Measurements from ENCODE around the gene CACNB4. TPM values are rescaled to one million over a fixed set of nuclear protein-coding genes. Genes with fewer than 3 reads are reported as not detected.
A peak's percentile ranks its signal among the peaks of the same experiment; 100 is the strongest.

CACNB4 gene
- total and polyA plus RNA-seq, 9 of the 15 experiments (the other 6 are each of a cell fraction or from before 2014, with no cell fraction given) = 0.01 to 0.20 (median 0.04) TPM; not detected in 1

DNA sequence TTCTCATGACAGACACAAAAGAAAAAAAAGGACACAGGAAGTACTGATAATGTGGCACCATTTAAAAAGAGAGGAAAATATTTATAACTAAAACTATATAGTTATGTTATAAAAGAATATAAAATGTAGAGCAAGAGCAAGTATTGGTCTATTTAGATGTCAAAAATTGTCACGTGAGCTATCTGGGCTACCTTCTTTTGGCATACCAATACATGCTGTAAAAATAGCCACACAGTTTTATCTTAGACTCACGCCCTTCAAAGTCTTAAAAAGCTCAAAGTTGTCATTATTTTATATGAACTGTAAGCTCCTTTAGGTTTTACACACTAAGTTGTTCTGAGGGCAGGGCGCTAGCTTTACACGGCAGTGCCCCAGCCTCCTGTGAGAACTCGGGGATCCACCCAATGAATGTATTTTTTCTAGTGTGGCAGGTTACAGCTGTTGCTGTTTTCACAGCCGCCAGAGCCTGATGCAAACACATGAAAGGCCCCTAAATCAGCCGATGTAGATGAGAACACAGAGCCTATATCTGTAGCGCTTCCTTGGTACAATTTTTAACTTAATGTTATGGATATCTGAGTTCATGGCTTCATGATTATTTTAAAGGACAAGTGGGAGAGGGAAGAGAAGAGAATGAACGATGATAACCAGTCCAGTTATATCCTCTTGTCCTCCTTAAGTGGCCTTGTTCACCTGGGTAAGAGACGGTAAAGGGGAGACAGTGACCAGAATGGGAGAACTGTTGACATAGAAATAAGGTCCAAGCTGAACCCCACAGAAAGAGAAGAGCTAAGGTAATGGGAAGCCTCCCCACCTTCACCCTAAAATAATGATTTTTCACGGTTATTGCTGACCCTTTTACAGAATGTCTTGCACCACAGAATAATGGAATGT, 130.8 kb downstream of the CACNB4 start (continued):
- TF ChIP-seq ERF (CRISPR knock-in tag; IDR thresholded peaks at IDR 0.05) (no peak), FIP1L1 (IDR thresholded peaks at IDR 0.05; ENCODE audit: low read depth, low read length, poor library complexity, severe bottlenecking) (no peak), ZNF76 (CRISPR knock-in tag; IDR thresholded peaks at IDR 0.05; ENCODE audit: borderline replicate concordance) (0 out of 2 replicates have a peak, but pooled peaks have one; percentile 8), MYC (IDR thresholded peaks at IDR 0.05; ENCODE audit: low read depth, low read length) (no peak), MYC (CRISPR knock-in tag; IDR thresholded peaks at IDR 0.05; ENCODE audit: borderline replicate concordance, low read depth) (no peak), BHLHE40 (IDR thresholded peaks at IDR 0.05; ENCODE audit: low read length) (peak; percentile 42), ZSCAN32 (CRISPR knock-in tag; IDR thresholded peaks at IDR 0.05) (peak; percentile 71), CTBP1 (IDR thresholded peaks at IDR 0.05; ENCODE audit: borderline replicate concordance) (peak; percentile 32; the same call in 1 of the 2 replicates), ILK (tag; IDR thresholded peaks at IDR 0.05; ENCODE audit: borderline replicate concordance, low read depth) (no peak), RNF2 (IDR thresholded peaks at IDR 0.05) (0 out of 2 replicates have a peak, but pooled peaks have one; percentile 2)

DNA sequence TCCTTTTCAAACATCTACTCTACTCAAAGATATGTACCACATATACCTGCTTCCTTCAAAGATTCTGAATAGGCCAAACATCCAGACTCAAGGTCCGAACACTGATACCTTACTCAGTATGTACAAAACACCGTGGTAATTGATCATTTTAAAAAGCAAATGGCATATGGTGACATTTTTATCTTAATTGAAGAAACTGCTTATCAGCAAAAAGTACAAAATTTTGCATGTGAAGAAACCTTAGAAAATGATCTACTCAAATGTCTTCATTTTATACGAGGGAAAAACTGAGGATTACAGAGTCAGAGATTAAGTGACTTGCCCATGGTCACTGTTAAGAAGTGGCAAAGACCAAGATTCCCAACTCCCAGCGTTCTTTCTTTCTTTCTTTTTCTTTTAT, 133.0 kb downstream of the CACNB4 start:
- no peak for ATAC-seq
- no peak for FAIRE-seq
- intact Hi-C loops (cut with micrococcal nuclease) = no loop called here
- no TSS peak for BruUV-seq (replicated peaks)
- no peak overlapping the region for H3K4me3 ChIP-seq
- no peaks in the 10 kb centered on the region for H3K36me3 ChIP-seq (ENCODE audit: control insufficient read depth, insufficient read depth, low read length)
- no peak overlapping the region for H2AFZ ChIP-seq (ENCODE audit: low read depth, low read length)
- POLR2A ChIA-PET = interaction anchor here (0.8 to 0.9 kb wide), 2 partner anchors 11 to 201 kb away, joined by 3 read pairs; no protein-coding TSS in a partner anchor
- no peaks in the 10 kb centered on the region for H3K4me1 ChIP-seq (replicated peaks in 1 of 2; ENCODE audit: control insufficient read depth in 2 of 2, insufficient read depth in 2 of 2, low read length in 2 of 2)
- peak; percentile 78 for TF ChIP-seq MAFG (tag; conservative IDR thresholded peaks at IDR 0.05)
- no peak for TF ChIP-seq ZNF584 (CRISPR knock-in tag; IDR thresholded peaks at IDR 0.05; ENCODE audit: low read depth)
- peak; percentile 80 for TF ChIP-seq C11orf30 (IDR thresholded peaks at IDR 0.05; ENCODE audit: low read depth)
- TF ChIP-seq ZNF764 (CRISPR knock-in tag; IDR thresholded peaks at IDR 0.05; ENCODE audit: low read depth) = no peak
- TF ChIP-seq ZNF134 (CRISPR knock-in tag; conservative IDR thresholded peaks at IDR 0.05) = no peak
- TF ChIP-seq MAFF (IDR thresholded peaks at IDR 0.05; ENCODE audit: low read length) = peak; percentile 49; the same call in 1 of the 2 replicates
- TF ChIP-seq ZNF316 (IDR thresholded peaks at IDR 0.05) = peak; percentile 82
- TF ChIP-seq FOS (IDR thresholded peaks at IDR 0.05; ENCODE audit: extremely low read depth, insufficient read length) = no peak
- DNase-seq (ENCODE audit: extremely low read depth in 1 of 4, low spot score in 3 of 4) = no peak
- H3K4me2 ChIP-seq (ENCODE audit: insufficient read depth, low read length) = no peak overlapping the region
- 6% methylated on average over 4 of the region's 4 CpGs for WGBS (ENCODE audit: insufficient coverage, low coverage, missing lambda C conversion rate)
- no peak overlapping the region for H3K27ac ChIP-seq (ENCODE audit: extremely low read depth, low read depth, low read length)
- H3K9me3 ChIP-seq (replicated peaks; ENCODE audit: control insufficient read depth, insufficient read depth, low read depth, low read length) = no peaks in the 10 kb centered on the region
- H4K20me1 ChIP-seq (replicated peaks; ENCODE audit: control insufficient read depth, insufficient read depth, low read length) = no peaks in the 10 kb centered on the region
- no peaks in the 10 kb centered on the region for H3K9me1 ChIP-seq (ENCODE audit: control insufficient read depth, insufficient read depth, low read length)
- in situ Hi-C loops (cut with MboI) = no loop called here
- H3K27me3 ChIP-seq (ENCODE audit: control insufficient read depth in 2 of 2, insufficient read depth in 2 of 2, low read length in 2 of 2) = peaks cover 6 to 10% of the 10 kb centered on the region in 2 experiments; a peak in 3 of 5 replicates
- no peak overlapping the region for H3K9ac ChIP-seq (ENCODE audit: insufficient read depth in 1 of 2, low read depth in 2 of 2, low read length in 2 of 2)
- no peaks in the 10 kb centered on the region for H3K79me2 ChIP-seq (ENCODE audit: control insufficient read depth, insufficient read depth, low read length)
- CTCF ChIA-PET (ENCODE audit: low intra/inter-chr PET ratio) = no interaction called here

All from K562 (cell line).